DMS153 (cell line): ENCODE data around the gene NEU1.
"Not testable (repeated sequence)": the region's sequence is repeated elsewhere in the genome, so short reads cannot be mapped to it uniquely, and the experiment has no call there.

Source experiments
- DNase-seq: peaks from one replicate; lab custom pipeline; 2025; lab: John Stamatoyannopoulos, UW

The NEU1 gene

DNA sequence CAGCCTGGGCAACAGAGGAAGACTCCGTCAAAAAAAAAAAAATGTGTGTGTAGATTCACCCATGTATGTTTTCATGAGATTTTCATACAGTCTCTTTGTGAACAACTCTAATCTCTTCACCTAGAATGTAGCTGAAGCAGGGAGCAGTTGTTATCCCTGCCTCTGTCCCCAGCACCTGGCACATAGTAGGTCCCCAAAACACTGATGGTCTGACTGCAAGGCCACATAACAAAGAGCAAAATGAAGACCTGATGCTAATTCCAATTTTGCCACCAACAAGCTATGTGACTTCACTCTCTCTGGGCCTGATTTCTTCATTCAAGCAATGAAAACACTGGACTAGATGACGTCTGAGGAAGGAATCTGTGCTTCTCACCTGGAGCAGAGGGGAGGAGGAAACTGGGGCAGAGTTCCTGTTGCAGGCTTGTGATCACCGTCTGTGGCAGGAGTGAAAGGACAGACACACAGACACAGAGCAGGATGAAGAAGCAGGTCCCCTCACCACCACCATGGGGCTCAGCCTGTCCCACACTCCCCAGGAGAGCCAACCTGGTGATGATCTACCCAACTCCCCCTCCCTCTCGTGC, 11.6 kb upstream of the NEU1 start:
- DNase-seq, result no peak

DNA sequence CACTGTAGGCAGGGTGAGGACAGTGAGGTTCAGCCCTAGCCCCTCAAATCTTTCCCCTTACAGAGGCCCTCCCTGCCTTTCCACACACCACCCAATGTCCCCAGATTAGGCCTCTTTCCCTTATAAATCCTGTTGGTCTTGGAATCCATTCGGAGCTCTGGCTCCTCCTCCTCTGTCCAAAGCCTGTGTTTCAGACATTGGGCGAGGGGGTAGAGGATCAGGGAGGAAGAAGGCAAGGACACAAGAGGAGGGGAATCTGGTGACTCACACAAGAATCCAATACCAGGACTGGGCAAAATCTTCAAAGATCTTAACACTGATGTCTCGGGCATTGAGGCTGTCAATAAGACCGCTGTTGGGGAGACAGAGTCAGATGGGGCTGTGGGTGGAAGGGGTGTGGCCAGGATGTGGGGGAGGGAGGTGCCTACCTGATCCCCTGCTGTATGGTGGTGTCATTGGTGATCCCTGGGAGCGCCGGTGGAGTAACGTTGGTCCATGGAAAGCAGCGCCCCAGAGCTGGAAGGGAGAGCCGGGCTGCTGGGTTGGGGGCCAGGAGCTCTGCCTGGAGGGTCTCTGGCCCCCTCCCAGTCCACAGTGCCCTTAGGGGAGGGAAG, 8.5 kb upstream of the NEU1 start:
- DNase-seq, result no peak

DNA sequence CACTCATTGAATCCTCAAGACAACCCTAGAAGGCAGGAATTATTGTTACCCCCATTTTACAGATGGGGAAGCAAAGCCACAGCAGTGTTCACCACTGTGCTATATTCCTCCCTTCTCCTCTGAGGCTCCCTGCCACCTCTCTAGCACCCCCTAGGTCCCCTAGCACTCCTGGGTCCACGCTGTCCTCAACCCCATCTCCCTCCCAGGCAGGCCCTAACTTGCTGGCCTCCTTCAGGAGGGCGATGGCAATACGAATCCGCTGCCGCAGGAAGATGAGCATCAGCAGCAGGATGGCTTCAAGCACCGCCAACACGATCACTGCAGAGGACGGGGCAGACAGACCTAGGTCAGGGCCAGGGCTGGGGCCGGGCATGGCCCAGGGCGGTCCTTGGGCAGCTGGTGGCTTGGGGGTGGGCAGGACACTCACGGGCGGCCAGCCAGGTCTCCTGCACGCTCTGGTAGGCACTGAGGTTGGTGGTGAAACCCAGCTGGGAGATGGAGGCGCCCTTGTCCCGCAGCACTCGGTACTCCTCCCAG, 7.8 kb upstream of the NEU1 start:
- DNase-seq, result no peak

DNA sequence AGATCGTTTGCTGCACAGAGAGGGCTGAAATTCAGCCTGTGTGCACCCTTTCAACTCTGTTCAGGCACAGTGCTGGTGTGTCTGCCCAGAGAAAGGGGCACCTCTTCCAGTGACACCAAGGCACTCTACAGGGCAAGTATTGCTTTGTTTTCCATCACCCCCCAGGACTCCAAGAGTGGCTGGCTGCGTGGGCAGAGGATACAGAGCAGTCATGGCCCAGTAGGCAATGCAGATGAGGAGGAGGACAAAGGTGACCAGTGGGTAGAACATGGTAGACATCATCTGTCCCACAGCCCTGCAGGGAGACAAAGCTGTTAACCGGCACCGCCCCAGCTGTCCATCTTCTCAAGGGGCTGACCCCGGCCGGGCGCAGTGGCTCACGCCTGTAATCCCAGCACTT, 6.7 kb upstream of the NEU1 start:
- DNase-seq, result no peak

DNA sequence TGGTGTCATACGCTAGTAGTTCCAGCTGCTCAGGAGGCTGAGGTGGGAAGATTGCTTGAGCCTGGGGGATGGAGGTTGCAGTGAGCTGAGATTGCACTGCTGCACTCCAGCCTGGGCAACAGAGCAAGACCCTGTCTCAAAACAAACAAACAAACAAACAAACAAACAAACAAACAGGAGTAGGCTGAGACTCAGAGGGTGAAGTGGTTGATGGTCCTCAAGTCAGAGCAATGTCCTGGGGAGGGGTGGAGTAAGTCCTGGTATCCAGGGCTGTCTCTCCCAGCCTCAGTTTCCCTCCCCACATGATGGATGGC, 6.0 kb upstream of the NEU1 start:
- DNase-seq, result not testable (repeated sequence)

DNA sequence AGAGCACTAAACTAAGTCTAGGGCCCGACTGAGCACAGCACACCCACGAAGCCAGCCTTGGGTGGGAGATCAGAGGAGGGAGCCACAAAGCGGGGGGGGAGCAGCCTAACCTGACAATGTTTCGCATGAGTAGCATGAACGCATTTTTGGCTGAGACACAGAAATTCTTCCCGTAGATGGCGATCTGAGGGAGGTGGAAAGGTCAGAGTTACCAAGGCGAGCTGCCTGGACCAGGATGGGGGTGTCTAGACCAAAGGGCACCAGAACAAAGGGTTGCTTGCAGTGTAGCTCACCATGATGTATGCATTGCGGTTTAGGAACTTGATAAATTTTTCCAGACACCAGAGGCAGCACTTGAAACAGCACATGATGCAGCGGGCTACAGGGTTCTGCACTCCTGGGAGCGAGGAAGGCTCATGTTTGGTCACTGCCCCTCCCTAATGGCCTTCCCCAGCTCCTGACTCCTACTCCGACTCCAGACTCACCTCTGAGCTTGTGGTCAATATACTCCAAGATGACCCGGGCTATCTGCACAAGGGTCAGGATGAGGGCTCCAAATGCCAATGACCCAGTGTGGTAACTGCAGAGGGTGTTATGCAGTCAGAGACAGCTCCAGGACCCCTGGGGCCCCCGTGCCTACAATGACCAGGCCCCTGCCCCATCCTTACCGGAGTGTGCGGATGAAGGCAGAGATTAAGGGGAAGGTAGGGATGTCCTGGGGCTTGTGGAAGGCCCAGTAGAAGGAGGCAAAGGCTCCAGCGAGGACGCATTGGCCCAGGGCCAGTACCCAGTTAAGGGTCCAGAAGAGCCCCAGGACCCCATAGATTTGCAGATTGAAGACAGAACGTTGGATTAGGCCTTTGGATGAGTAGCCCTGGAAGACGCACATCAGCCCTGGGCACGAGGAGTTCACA, 2.8 kb upstream of the NEU1 start:
- no peak for DNase-seq

DNA sequence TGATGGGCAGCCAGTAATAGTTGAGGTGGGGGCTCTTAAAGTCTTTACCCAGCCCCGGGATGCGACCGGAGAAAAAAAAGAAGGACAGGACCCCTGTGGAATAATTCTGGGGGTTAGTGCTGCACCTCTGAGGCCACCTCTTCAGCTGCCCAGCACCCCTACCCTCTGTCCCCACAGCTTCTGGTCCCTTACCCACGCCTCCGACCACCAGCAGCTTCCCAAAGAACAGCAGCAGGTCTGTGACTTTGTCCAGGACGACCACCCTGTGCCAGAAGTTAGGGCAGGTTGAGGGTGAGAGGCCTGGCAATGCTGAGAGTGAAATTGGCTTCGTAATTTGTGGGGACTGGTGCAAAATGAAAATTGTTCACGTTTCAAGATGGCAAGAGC, 2.2 kb upstream of the NEU1 start:
- no peak for DNase-seq

DNA sequence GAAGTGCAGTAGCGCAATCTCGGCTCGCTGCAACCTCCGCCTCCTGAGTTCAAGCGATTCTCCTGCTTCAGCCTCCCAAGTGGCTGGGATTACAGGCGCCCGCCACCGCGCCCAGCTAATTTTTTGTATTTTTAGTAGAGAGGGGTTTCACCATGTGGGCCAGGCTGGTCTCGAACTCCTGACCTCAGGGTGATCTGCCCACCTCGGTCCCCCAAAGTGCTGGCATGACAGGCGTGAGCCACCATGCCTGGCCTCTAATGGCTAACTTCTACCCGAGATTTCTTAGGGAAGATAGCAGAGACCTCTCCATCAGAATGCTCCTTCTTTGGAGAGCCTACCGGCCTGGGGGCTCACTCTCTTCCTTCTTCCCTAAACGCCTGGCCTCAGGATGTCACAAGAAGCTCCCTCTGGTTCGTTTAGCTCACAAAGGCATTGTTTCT, 1.5 kb upstream of the NEU1 start:
- DNase-seq, result not testable (repeated sequence)

DNA sequence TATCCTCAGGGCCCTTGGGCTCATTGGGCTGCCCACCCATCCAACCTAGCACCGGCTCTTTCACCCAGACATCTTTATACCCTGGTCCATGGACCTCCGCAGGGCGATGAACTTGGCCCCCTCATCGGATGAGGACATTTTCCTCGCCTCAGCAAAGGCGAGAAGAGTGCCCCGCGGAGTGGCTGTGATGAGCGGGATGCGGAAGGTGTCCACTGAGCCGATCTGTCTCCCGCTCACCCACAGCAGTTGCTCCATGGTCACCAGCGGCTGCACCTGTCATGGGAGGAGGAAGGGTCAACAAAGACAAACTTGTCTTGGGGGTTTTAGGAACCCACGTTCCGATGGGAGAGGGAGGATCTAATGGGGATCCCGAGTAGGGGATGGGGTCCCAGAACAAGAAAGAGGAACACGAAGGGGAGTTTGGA, 690 bp downstream of the NEU1 start:
- DNase-seq, result no peak

DNA sequence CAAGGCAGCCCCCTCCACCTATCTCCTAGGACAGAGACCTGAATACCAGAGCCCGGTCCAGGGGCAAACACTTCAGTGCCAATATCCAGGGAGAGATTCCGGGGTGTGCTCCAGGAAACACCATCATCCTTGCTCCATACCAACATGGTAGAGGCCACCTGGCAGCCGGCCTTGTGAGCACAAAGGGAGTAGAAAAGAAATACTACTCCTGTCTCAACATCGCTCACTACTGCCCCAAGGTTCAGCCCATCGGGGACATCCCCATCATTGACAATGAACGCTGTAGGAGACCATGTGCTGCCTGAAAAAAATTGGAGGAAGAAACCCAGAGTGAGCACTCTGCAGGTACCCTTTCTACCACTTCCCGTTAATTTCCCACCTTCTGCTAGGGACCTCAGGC, 1.5 kb downstream of the NEU1 start:
- DNase-seq, result no peak

DNA sequence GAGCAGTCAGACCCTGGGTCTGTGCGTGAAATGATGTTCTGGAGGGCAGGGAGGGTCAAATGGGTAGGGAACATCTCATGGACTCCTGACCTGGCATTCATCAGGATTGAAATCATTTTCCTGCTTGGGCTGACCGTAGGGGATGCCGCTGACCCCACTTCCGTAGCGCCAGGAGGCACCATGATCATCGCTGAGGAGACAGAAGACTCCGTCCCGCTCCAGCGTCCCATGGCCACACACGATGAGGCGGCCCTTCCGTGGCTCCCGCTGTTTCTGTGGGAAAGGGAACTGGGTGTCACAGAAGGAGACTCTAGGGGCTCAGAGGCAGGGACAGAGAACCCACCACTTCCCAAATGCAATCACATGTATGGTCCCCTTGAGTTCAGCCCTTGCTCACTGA, 2.3 kb downstream of the NEU1 start:
- DNase-seq, result no peak

DNA sequence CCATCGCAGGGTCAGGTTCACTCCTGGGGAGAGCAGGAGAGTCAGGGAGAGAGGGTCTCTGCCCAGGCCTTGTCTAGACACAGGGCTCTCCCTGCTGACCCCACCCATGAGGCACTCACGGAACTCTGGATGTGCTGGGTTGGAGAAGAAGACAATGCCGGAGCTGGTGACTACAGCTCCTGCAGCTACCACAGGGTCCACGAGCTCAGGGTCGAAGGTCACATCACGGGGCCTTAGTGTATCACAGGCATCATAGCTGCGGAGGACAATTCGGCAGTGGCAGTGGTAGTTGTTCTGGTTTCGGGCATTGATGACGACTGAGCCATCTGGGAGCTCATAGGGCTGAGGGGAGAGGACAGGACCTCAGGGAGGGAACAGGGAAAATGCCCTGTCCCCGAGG, 2.7 kb downstream of the NEU1 start:
- DNase-seq, result no peak

DNA sequence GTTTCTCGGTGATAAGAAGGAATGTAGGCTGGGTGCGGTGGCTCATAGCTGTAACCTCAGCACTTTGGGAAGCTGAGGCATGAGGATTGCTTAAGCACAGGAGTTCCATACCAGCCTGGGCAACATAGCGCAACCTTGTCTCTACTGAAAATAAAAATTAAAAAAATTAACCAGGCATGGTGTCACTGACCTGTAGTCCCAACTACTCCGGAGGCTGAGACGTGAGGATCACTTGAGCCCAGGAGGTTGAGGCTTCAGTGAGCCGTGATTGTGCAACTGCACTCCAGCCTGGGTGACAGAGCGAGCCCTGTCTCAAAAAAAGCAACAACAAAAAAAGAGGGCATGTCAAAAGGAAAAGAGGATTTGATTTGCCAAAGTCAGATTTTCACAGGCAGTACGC, 3.9 kb downstream of the NEU1 start:
- DNase-seq, result no peak

DNA sequence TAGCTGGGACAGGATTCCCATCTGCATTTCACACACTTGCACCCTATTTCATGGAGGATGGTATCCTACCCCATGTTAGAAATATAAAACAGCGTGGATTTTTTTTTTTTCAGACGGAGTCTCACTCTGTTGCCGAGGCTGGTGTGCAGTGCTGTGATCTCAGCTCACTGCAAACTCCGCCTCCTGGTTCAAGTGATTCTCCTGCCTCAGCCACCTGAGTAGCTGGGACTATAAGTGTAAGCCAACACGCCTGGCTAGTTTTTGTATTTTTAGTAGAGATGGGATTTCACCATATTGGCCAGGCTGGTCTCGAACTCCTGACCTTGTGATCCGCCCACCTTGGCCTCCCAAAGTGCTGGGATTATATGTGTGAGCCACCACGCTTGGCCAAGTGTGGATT, 4.8 kb downstream of the NEU1 start:
- not testable (repeated sequence) for DNase-seq

DNA sequence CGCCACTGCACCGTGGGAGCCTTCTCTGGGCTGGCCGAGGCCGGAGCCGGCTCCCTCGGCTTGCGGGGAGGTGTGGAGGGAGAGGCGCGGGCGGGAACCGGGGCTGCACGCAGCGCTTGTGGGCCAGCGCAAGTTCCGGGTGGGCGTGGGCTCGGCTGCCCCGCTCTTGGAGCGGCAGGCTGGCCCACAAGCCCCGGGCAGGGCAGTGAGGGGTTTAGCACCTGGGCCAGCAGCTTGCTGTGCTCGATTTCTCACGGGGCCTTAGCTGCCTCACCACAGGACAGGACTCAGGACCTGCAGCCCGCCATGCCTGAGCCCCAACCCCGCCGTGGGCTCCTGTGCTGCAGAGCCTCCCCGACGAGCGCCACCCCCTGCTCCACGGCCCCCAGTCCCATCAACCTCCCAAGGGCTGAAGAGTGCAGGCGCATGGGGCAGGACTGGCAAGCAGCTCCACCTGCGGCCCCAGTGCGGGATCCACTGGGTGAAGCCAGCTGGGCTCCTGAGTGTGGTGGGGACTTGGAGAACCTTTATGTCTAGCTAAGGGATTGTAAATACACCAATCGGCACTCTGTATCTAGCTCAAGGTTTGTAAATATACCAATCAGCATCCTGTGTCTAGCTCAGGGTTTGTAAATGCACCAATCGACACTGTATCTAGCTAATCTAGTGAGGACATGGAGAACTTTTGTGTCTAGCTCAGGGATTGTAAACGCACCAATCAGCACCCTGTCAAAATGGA, 10.5 kb downstream of the NEU1 start:
- not testable (repeated sequence) for DNase-seq

DNA sequence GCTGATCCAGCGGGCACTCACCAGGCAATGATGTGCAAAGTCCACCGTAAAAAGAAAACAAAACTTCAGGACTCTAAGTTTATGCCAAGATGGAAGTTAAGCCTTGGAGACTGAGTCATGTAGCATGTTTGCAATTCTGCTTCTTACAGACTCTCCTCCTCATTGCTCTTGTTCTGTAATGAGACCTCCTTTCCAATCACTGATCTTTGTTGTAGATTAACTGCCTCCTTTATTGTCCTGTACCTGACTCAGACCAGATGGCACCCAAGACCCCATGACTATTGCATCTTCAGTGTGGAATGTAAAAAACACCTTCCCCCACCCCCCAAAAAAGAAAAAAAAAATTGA, 11.2 kb downstream of the NEU1 start:
- DNase-seq, result no peak

DNA sequence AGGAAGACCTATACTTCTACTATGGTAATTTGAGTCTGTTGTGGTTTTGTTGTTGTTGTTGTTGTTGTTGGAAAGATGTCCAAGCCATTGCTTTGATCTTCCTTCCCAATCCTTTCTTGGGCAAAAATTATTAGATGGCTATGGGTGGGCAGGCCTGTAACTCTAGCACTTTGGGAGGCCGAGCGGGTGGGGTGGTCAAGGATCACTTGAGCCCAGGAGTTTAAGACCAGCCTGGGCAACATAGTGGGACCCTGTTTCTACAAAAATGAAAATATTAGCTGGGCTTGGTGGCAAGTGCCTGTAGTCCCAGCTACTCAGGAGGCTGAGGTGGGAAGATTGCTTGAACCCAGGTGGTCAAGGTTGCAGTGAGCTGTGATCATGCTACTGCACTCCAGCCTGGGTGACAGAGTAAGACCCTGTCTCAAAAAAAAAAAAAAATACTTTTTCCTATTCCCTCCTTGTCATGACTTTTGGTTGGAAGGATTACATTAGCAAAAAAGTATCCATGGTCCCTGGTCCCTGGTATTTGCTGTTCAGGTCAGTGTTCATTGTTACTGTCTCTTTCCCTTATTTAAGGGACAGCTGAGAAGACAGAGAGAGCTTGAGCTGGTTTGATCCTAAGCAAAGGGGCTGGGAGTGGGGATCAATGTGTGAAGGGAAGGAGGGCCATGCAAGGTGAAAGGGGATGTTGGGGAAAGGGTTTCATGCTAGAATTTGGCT, 11.7 kb downstream of the NEU1 start:
- no peak for DNase-seq

DNA sequence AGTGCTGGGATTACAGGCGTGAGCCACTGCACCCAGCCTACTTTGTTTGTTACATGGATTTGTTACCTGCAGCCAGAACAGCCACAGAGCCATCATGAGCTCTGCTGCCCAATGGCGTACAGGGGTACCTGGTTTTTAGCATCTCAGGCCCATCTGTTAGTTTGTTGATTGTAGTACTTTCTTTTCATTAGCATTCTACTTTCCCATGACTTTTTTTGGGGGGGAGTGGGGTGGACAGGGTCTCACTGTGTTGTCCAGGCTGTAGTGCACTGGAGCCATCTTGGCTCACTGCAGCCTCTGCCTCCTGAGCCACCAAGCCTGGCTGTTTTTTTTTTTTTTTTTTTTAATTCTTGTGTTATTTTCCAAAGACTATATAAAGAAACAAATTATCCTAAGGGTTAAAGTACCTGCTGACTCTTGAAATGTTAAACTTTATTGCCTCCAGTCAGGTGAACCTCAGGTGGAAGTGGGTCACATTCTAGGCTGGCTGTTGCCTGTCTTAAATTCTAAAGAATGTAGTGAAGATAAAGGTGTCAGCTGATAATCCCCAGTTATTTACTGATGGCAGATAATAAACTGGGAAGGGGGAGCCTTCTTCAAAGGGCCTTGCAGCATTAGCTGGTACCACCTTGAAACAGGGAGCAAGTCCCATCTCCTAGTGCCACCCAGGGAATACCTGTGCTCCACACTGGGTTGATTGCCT, 15.2 kb downstream of the NEU1 start:
- DNase-seq, result no peak

DNA sequence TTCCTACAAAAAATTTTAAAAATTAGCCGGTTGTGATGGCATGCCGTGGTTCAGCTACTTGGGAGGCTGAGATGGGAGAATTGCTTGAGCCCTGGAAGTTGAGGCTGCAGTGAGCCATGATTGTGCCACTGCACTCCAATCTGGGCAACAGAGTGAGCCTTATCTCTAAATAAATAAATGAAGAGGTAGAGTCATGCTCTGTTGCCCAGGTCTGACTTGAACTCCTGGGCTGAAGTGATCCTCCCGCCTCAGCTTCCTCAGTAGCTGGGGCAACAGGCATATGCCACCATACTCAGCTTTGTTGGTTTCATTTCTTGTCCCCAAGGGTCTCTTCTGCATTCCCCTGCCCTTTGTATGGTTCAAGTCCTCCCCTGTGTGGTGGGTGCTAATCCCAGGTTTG, 18.1 kb downstream of the NEU1 start:
- DNase-seq, result no peak

DNA sequence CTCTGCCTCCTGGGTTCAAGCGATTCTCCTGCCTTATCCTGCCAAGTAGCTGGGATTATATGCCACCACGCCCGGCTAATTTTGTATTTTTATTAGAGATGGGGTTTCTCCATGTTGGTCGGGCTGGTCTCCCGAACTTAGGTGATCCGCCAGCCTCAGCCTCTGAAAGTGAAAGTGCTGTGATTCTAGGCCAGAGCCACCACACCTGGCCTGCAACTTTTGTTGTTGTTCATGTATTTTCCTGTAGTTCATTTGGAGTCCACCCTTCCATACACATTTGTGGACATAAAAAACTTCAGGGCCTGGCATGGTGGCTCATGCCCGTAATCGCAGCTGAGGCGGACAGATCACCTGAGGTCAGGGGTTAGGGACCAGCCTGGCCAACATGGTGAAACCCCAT, 20.6 kb downstream of the NEU1 start:
- DNase-seq, result no peak

DNA sequence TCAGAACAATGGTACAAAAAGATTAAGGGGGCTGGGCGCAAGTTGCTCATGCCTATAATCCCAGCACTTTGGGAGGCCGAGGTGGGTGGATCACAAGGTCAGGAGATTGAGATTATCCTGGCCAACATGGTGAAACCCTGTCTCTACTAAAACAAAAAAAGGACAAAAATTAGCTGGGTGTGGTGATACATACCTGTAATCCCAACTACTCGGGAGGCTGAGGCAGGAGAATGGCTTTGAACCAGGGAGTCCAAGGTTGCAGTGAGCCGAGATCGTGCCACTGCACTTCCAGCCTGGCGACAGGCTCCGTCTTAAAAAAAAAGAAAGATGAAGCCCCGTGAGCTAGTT, 22.9 kb downstream of the NEU1 start:
- not testable (repeated sequence) for DNase-seq
